Stimulated activated memory B cell treated with anti-CD40 and anti-IgM and Interleukin-4, amounts not matched to agents 10 μg/mL and 1 μg/mL and 100 μg/mL, for 72 hours (primary cell): ENCODE measurements around the gene PTGDR2.
"Not testable (repeated sequence)": the region's sequence is repeated elsewhere in the genome, so short reads cannot be mapped to it uniquely, and the experiment has no call there.

Experiments
- ATAC-seq: fragments of 150-1000 bp; cut with Tn5 transposase; 2 replicates; pipeline ENCODE4 v1.10.0; 2021
- H3K27ac Mint-ChIP-seq: one replicate; pipeline ENCODE4 v1.8.0; 2022; ENCODE audit warnings: mild to moderate bottlenecking, mixed read lengths
- H3K27me3 Mint-ChIP-seq: one replicate; pipeline ENCODE4 v1.8.0; 2022; ENCODE audit warnings: mixed read lengths
- H3K36me3 Mint-ChIP-seq: one replicate; pipeline ENCODE4 v1.8.0; 2022; ENCODE audit warnings: mixed read lengths
- H3K4me1 Mint-ChIP-seq: one replicate; pipeline ENCODE4 v1.8.0; 2022; ENCODE audit warnings: mixed read lengths
- H3K4me3 Mint-ChIP-seq: one replicate; pipeline ENCODE4 v1.8.0; 2022; ENCODE audit warnings: mild to moderate bottlenecking, moderate library complexity, mixed read lengths
- H3K9me3 Mint-ChIP-seq: one replicate; pipeline ENCODE4 v1.8.0; 2022; ENCODE audit warnings: mixed read lengths

Gene PTGDR2

GRCh38 chr11:60841797-60842667 is 13.7 kb downstream of the PTGDR2 start, which contains the start of gene CCDC86:
CCDC86 (plus strand) TSS chr11:60842113; CDS start chr11:60842125, 12 bp downstream.
- Mint-ChIP-seq H3K4me3 (peak within 1 kb of the TSS; percentile 90), H3K4me1 (peaks cover 44% of the 10 kb centered on the region), H3K27ac (peak within 1 kb of the TSS; percentile 86), H3K9me3 (no peaks in the 10 kb centered on the region), H3K36me3 (peaks cover 9% of the 10 kb centered on the region), H3K27me3 (no peaks in the 10 kb centered on the region)
- ATAC-seq = peak; percentile 94

- no peaks in the 10 kb centered on the region for H3K27me3 Mint-ChIP-seq
Observed at GRCh38 chr11:60840470-60841430, 15.0 kb downstream of the PTGDR2 start.

GRCh38 chr11:60838132-60838531 is 17.6 kb downstream of the PTGDR2 start:
- no peak for ATAC-seq
- peaks cover 29% of the 10 kb centered on the region for H3K4me1 Mint-ChIP-seq

More at GRCh38 chr11:60840470-60841430, 15.0 kb downstream of the PTGDR2 start:
- H3K9me3 Mint-ChIP-seq = no peaks in the 10 kb centered on the region
- H3K36me3 Mint-ChIP-seq = peaks cover 9% of the 10 kb centered on the region
- no peak for ATAC-seq
- peak overlapping the region; percentile 66 for H3K4me3 Mint-ChIP-seq
- peaks cover 44% of the 10 kb centered on the region for H3K4me1 Mint-ChIP-seq
- peak overlapping the region; percentile 86 for H3K27ac Mint-ChIP-seq

GRCh38 chr11:60836866-60837515 is 18.8 kb downstream of the PTGDR2 start:
- Mint-ChIP-seq H3K4me1 (peaks cover 21% of the 10 kb centered on the region), H3K36me3 (no peaks in the 10 kb centered on the region), H3K9me3 (no peaks in the 10 kb centered on the region), H3K27ac (no peak overlapping the region), H3K4me3 (no peak overlapping the region), H3K27me3 (no peaks in the 10 kb centered on the region)
- no peak for ATAC-seq

More at GRCh38 chr11:60838132-60838531, 17.6 kb downstream of the PTGDR2 start:
- H3K27ac Mint-ChIP-seq = no peak overlapping the region
- H3K9me3 Mint-ChIP-seq = no peaks in the 10 kb centered on the region
- no peaks in the 10 kb centered on the region for H3K27me3 Mint-ChIP-seq
- no peak overlapping the region for H3K4me3 Mint-ChIP-seq
- no peaks in the 10 kb centered on the region for H3K36me3 Mint-ChIP-seq

GRCh38 chr11:60835534-60835846 is 20.3 kb downstream of the PTGDR2 start:
- no peak for ATAC-seq
- no peaks in the 10 kb centered on the region for H3K9me3 Mint-ChIP-seq
- H3K27me3 Mint-ChIP-seq = no peaks in the 10 kb centered on the region
- H3K27ac Mint-ChIP-seq = no peak overlapping the region
- H3K36me3 Mint-ChIP-seq = no peaks in the 10 kb centered on the region
- peaks cover 9% of the 10 kb centered on the region for H3K4me1 Mint-ChIP-seq
- H3K4me3 Mint-ChIP-seq = no peak overlapping the region

- Mint-ChIP-seq H3K27ac (no peak overlapping the region), H3K4me3 (no peak overlapping the region), H3K36me3 (no peaks in the 10 kb centered on the region), H3K27me3 (no peaks in the 10 kb centered on the region), H3K4me1 (peaks cover 9% of the 10 kb centered on the region), H3K9me3 (no peaks in the 10 kb centered on the region)
- ATAC-seq = no peak
Observed at GRCh38 chr11:60834742-60835533, 20.8 kb downstream of the PTGDR2 start.

GRCh38 chr11:60831501-60832079 is 24.2 kb downstream of the PTGDR2 start:
- ATAC-seq = no peak
- no peak overlapping the region for H3K27ac Mint-ChIP-seq
- no peaks in the 10 kb centered on the region for H3K9me3 Mint-ChIP-seq

GRCh38 chr11:60831143-60831500 is 24.6 kb downstream of the PTGDR2 start:
- peak; percentile 88 for ATAC-seq
- no peaks in the 10 kb centered on the region for H3K36me3 Mint-ChIP-seq
- H3K27ac Mint-ChIP-seq = no peak overlapping the region
- no peaks in the 10 kb centered on the region for H3K27me3 Mint-ChIP-seq
- H3K9me3 Mint-ChIP-seq = no peaks in the 10 kb centered on the region
- peaks cover 9% of the 10 kb centered on the region for H3K4me1 Mint-ChIP-seq
- H3K4me3 Mint-ChIP-seq = peak overlapping the region; percentile 24

More at GRCh38 chr11:60831501-60832079, 24.2 kb downstream of the PTGDR2 start:
- Mint-ChIP-seq H3K36me3 (no peaks in the 10 kb centered on the region), H3K27me3 (no peaks in the 10 kb centered on the region), H3K4me1 (peaks cover 9% of the 10 kb centered on the region), H3K4me3 (no peak overlapping the region)

GRCh38 chr11:60830478-60831142 is 25.1 kb downstream of the PTGDR2 start:
- peak; percentile 57 for ATAC-seq
- no peak overlapping the region for H3K27ac Mint-ChIP-seq
- H3K27me3 Mint-ChIP-seq = no peaks in the 10 kb centered on the region
- no peaks in the 10 kb centered on the region for H3K9me3 Mint-ChIP-seq
- no peaks in the 10 kb centered on the region for H3K36me3 Mint-ChIP-seq
- H3K4me3 Mint-ChIP-seq = peak overlapping the region; percentile 24
- H3K4me1 Mint-ChIP-seq = peaks cover 8% of the 10 kb centered on the region

- no peak overlapping the region for H3K4me3 Mint-ChIP-seq
- no peaks in the 10 kb centered on the region for H3K9me3 Mint-ChIP-seq
- ATAC-seq = no peak
Observed at GRCh38 chr11:60825790-60826189, 30.0 kb downstream of the PTGDR2 start.

GRCh38 chr11:60825118-60825517 is 30.6 kb downstream of the PTGDR2 start:
- H3K36me3 Mint-ChIP-seq = no peaks in the 10 kb centered on the region
- ATAC-seq = no peak
- H3K27ac Mint-ChIP-seq = no peak overlapping the region

More at GRCh38 chr11:60825790-60826189, 30.0 kb downstream of the PTGDR2 start:
- H3K36me3 Mint-ChIP-seq = no peaks in the 10 kb centered on the region
- peaks cover 17% of the 10 kb centered on the region for H3K27me3 Mint-ChIP-seq
- no peak overlapping the region for H3K27ac Mint-ChIP-seq
- peaks cover 10% of the 10 kb centered on the region for H3K4me1 Mint-ChIP-seq

GRCh38 chr11:60823745-60824306 is 31.9 kb downstream of the PTGDR2 start:
- H3K27me3 Mint-ChIP-seq = peaks cover 17% of the 10 kb centered on the region
- not testable (repeated sequence) for H3K36me3 Mint-ChIP-seq, H3K9me3 Mint-ChIP-seq, H3K4me1 Mint-ChIP-seq, H3K27ac Mint-ChIP-seq, ATAC-seq, H3K4me3 Mint-ChIP-seq

More at GRCh38 chr11:60825118-60825517, 30.6 kb downstream of the PTGDR2 start:
- Mint-ChIP-seq H3K4me1 (peaks cover 10% of the 10 kb centered on the region), H3K9me3 (no peaks in the 10 kb centered on the region), H3K4me3 (no peak overlapping the region), H3K27me3 (peaks cover 17% of the 10 kb centered on the region)

GRCh38 chr11:60821827-60822599 is 33.7 kb downstream of the PTGDR2 start:
- Mint-ChIP-seq H3K36me3 (no peaks in the 10 kb centered on the region), H3K9me3 (no peaks in the 10 kb centered on the region), H3K27me3 (peaks cover 17% of the 10 kb centered on the region), H3K4me1 (peaks cover 10% of the 10 kb centered on the region), H3K27ac (no peak overlapping the region), H3K4me3 (no peak overlapping the region)
- ATAC-seq = peak; percentile 46
